HG03469 (cell line): Measurements from ENCODE around the gene HOOK2.
A peak's percentile ranks its signal among the peaks of the same experiment; 100 is the strongest.
"Not testable (repeated sequence)": the region's sequence is repeated elsewhere in the genome, so short reads cannot be mapped to it uniquely, and the experiment has no call there.

ENCODE experiments used
- ATAC-seq: cut with Tn5 transposase; IDR thresholded peaks from one replicate; pipeline ENCODE4 v1.9.1; 2021; ENCODE audit warnings: mild to moderate bottlenecking, moderate library complexity, moderate number of reproducible peaks; ENCODE audit not compliant: unreplicated experiment

Gene HOOK2

DNA sequence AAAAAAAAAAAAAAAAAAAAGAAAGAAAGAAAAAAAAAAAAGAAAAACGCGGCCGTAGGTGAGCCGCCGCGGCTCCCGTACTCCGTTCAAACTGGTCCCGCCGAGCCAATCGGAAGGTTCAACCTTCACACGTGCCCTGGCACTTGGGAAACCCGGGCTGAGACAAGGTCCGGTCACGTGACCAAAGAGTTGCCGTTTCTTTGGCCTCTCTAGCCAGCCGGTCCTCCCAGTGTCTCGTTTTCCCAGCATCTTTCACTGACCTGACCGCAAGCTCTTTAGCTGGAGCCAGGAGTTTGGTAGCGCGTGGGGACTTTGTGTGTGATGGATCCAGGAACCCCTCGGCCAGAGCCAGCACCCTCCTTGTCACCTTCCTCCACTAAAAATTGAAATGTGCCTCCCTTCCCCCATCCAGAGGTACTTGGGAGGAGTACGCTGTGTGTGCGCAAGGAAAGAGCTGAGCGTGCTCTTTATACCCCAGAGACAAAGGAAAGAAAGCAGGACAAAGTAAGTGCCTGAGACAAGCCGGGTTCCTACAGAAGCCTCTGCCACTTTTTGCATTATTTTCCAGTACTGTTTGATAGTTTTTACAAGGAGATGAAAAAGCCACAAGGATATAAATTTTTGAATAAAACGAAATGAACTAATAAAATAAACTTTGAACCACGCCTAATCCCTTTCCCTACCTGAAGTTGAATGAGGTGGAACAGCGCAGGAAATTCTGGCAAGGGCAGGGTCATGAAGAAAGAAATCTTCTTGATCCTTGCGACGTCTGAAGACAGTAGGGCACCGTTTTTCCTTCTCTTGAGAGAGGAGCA lies 52.6 kb downstream of the HOOK2 start:
- peak; percentile 55 for ATAC-seq

DNA sequence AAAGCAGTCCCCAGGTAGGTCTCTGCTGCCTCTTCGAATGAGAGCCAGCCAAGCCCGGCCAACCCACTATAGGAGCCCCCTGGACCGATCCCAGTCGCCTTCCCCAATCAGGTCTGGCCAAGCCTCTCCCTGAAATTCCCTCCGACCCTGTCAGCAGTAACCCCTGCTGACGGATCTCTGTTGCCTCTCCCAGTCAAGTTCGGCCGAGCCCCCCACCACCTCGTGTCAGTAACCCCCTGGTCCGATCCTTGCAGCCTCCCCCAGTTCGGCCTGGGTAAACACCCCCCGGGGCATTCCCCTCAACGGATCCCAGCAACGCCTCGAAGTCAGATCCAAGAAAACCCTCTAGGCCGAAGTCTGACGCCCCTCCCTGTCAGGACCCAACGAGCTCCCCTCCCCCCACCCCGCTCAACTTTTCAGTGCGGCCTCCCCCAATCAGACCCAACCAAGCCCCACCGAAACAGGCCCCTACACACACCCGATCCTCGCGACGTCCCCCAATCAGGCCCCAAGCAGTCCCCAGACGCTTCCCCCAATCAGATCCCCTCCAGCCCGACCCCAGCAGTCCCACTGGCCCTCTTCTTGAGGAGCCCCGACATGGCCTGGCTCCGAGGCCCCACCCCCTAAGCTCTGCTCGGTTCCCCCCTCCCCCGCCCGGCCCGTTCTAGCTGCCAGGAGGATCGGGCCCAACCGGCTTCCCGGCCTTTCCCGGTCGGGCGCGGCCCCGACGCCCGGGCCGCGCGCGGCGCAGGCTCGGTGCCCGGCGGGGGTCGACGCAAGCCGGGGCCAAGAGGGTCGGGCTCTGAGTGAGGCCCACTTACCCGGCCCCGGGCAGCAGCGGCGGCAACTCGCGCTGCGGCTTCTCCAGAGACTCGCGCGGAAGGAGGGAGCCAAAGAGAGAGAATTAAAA lies 53.4 kb downstream of the HOOK2 start:
- no peak for ATAC-seq

DNA sequence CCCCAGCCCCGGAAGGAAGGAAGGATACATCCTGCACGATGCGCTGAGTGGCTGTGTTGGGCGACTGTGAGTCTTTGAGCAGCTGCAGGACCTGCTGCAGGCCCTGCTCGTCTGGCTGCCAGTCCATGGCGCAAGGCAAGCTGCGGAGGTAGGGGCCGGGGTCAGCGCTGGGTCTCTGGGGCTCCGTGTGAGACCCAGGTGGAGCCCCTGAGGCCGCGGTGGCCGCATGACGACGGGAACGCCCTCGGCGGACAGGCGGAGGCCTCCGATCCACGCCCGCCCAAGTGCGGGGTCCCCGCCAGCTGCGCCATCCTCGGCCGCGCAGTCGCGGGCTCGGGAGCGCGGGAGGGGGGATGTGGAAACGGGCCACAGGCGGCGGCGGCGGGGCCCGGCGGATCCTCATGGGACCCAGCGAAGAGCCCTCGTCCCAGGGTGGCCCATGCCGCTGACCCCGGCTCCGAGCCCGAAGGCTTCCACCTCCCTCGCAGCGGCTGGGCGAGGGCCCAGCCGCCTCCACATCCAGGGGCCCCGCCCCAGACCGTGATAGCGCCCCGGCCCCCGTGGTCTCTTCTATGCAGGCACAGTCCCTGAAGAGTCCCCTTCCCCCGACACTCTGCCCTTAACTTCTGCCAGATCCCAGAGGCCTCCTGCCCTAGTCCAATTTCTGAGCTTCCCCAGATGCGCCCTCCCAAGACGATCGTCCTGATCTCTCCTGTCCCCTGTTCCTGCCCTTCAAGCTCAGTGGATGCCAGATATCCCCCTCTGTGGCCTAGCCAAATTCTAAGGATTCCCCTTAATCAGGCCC lies 54.3 kb downstream of the HOOK2 start:
- ATAC-seq, result no peak

DNA sequence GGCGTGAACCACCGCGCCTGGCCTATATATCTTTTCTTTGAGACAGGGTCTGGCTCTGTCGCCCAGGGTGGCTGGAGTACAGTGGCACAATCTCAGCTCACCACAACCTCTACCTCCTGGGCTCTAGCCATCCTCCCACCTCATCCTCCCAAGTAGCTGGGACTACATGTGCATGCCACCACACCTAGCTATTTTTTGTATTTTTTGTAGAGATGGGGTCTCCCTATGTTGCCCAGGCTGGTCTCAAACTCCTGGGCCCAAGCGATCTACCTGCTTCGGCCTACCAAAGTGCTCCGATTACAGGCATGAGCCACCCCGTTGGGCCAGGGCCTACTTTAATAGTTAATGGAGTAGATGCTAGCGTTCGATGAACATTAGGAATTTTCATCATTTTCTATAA lies 55.1 kb downstream of the HOOK2 start:
- no peak for ATAC-seq

DNA sequence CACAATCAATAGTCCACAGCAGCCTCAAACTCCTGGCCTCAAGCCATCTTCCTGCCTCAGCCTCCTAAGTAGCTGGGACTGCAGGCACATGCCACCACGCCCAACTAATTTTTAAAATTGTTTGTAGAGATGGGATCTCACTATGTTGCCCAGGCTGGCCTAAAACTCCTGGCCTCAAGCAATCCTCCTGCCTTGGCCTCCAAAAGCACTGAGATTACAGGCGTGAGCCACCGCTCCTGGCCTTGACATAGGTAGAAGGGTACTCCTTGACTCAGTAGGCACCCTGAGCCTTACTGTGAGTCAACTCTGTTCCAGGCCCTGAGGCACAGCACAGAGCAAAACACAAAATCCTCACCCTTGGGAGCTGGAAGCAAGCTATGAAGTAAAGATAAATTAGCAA lies 59.4 kb downstream of the HOOK2 start:
- no peak for ATAC-seq

DNA sequence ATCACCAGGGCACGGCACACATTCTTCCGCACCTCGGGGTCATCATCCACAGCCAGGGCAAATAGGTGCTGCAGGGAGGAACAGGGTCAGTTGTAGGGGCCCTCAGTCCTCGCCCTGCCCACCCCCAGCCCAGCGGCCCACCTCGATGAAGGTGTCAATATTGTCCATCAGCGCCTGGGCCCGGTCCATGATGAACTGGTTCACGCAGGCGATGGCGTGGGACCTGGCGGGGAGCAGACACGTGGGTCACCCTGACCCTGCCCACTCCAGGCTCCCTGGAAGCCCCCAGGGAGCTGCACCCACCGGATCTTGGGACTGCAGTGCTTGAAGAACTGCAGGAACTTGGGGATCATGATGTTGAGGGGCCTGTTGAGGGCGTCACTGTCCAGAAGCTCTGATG lies 60.2 kb downstream of the HOOK2 start:
- ATAC-seq, result no peak

DNA sequence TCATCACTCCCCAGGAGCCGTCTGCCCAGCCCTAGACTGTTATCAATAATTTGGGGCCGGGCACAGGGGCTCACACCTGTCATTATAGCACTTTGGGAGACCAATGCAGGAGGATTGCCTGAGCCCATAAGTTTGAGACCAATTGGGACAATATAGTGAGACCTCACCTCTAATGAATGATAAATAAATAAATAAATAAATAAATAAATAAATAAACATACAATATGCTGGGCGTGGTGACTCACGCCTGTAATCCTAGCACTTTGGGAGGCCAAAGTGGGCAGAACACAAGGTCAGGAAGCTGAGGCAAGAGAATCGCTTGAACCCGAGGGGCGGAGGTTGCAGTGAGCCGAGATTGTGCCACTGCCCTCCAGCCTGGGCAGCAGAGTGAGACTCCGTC lies 62.0 kb downstream of the HOOK2 start:
- ATAC-seq, result not testable (repeated sequence)
